ENCODE measurements around the gene UBA3.

The UBA3 gene

DNA sequence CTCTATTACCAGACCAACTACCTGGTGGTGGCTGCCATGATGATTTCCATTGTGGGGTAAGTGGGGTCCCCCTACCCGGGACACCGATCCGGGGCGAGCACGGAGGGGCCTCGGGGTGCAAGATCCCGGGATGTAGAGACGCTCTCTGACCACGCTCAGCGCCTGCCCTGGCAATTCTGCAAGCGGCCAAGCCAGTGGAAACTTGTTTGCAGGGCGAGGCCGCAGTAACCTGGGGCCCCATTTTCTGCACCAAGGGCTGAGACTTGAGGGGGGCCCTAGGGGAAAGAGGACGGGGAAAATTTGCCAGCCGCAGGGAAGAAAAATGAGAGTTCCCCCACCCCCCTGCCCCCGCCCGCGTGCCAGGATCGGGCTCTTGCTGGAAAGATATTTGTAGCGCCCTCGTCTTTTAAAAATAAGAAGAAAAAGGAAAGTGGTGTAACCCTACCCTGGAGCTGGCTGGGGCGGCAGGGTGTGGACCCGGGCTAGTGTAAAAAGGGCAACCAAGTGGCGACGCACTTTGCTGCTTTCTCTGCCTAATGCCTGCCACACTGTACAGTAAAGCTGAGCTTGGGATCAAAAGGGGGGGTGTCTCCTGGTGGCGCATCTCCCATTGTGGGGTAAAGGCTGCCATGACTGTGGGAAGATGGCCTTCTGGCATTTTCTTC lies 5.1 kb upstream of the UBA3 start:
- no peak for DNase-seq (ENCODE audit: low spot score)
- no peak for TF ChIP-seq CTCF (IDR thresholded peaks at IDR 0.05; ENCODE audit: extremely low read depth, missing control alignments)

- DNase-seq (ENCODE audit: low spot score), result peak; percentile 75
- TF ChIP-seq CTCF (IDR thresholded peaks at IDR 0.05; ENCODE audit: extremely low read depth, missing control alignments), result no peak
Observed at GRCh38 chr3:69084326-69085167, 4.4 kb upstream of the UBA3 start, which contains the start of gene ARL6IP5. TSS of gene ARL6IP5 (plus strand) at chr3:69084937. CDS start at chr3:69085048, 111 bp downstream.

GRCh38 chr3:69082805-69083204 lies 2.6 kb upstream of the UBA3 start:
- TF ChIP-seq CTCF (IDR thresholded peaks at IDR 0.05; ENCODE audit: extremely low read depth, missing control alignments), result no peak
- peak; percentile 69 for DNase-seq (ENCODE audit: low spot score)

DNA sequence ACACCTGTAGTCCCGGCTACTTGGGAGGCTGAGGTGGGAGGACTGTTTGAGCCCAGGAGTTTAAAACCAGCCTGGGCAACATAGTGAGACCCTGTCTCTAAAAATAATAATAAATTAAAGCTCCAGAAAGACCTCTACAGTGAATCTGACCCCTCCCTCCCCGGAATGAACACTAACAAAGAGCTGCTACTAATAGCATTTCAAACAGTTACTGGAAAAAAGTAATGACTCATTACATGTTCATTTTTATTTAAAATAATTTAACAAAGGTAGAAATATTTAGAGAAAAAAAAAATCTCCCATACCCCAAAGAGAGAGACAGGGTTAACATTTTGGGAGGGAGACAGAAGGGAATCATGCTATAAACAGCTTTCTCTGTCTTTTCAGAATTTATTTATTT lies 2.2 kb upstream of the UBA3 start:
- no peak for TF ChIP-seq CTCF (IDR thresholded peaks at IDR 0.05; ENCODE audit: extremely low read depth, missing control alignments)
- no peak for DNase-seq (ENCODE audit: low spot score)

GRCh38 chr3:69081583-69082262 lies 1.6 kb upstream of the UBA3 start:
- no peak for DNase-seq (ENCODE audit: low spot score)

DNA sequence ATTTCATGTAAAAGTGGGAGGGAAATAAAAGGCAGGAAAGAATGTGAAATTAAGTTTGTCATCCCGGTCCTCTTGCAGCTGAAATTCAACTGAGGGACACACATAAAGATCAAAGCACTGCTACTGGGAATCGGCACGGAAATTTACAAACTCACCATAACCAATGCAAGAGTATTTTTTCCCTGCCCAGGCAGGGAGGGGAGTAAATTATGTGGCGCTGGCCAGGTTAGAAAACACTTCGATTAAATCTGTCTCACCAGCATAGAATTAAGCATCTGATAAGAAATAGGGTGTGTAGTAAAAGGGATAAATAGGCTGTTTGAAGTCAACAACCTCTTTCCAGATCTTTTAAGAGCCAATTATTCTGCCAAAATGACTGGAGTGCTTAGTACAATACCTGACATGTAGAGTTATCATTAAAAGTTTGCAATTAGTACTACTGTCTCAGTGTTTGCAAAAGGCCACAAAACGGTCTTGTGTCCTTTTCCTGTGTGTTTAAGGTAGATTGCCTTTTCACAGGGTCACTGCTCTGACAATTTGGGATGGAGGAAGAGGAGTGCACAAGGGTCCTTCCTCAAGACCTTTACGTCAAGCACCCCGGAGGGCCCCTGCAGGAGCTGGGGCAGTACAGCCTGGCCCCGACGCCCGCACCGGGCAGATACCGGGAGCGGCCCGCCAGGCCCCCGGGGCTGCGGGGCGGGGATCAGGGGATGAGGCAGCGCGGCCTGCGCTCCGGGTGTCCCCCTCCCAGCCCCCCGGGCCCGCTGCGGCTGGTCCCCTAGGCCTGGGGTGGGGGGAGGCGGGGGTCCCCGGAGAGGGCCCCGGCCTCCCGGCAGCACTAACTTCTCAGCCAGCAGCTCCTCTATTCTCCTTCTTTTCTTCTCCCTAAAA lies 651 bp downstream of the UBA3 start:
- TF ChIP-seq CTCF (IDR thresholded peaks at IDR 0.05; ENCODE audit: extremely low read depth, missing control alignments), result no peak
- peak; percentile 18 for DNase-seq (ENCODE audit: low spot score)

More at GRCh38 chr3:69081583-69082262, 1.6 kb upstream of the UBA3 start:
- TF ChIP-seq CTCF (IDR thresholded peaks at IDR 0.05; ENCODE audit: extremely low read depth, missing control alignments), result no peak
